Measurements from ENCODE around the gene BCAR3.

Gene BCAR3

DNA sequence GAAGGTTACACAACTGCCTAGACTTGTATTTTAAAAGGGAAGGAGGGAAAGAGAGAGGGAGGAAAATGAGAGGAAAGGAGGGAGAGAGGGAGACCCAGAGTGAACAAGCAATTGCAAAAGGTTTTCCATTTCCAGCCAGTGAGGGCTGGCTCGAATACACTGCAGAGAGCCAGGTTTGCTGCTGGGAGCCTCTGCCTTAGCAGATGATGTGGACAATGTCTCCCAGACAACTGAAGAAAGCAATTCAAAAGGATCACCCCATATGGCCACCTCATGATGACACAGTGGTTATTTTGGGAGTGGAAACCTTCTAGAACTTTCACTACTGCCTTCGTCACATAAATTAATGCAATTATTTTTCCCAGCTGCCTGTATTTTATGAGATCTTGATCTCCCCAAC, 86.4 kb downstream of the BCAR3 start:
- Histone ChIP-seq H3K27ac (replicated peaks; ENCODE audit: low read length) (no peak overlapping the region), H4K91ac (ENCODE audit: low read depth, low read length, poor library complexity) (no peak overlapping the region), H3K14ac (ENCODE audit: low read length) (no peak overlapping the region), H2BK5ac (ENCODE audit: low read length) (no peak overlapping the region), H3K36me3 (replicated peaks in 1 of 2; ENCODE audit: control insufficient read depth in 2 of 2, insufficient read depth in 2 of 2, low read length in 2 of 2) (peaks cover 3 to 21% of the 10 kb centered on the region in 2 donors), H3K4me1 (ENCODE audit: control insufficient read depth in 2 of 2, insufficient read depth in 1 of 2, low read depth in 1 of 2, low read length in 2 of 2) (peaks cover 0 to 10% of the 10 kb centered on the region in 2 donors), H4K8ac (ENCODE audit: low read depth, low read length) (no peak overlapping the region), H3K23ac (ENCODE audit: low read depth, low read length, poor library complexity) (no peak overlapping the region), H3K4me2 (ENCODE audit: insufficient read depth, low read length, poor library complexity, severe bottlenecking) (no peak overlapping the region), H2AFZ (ENCODE audit: low read length) (no peak overlapping the region), H2BK15ac (ENCODE audit: low read length) (no peak overlapping the region), H3K4ac (ENCODE audit: low read length) (no peak overlapping the region), H2BK12ac (ENCODE audit: low read length) (no peak overlapping the region), H3K79me1 (ENCODE audit: low read depth, low read length) (peaks cover 3% of the 10 kb centered on the region), H2AK5ac (ENCODE audit: low read depth, low read length) (no peak overlapping the region), H3K18ac (ENCODE audit: low read length) (no peak overlapping the region), H3K9me3 (replicated peaks in 1 of 2; ENCODE audit: control insufficient read depth in 2 of 2, insufficient read depth in 1 of 2, low read depth in 1 of 2, low read length in 2 of 2) (no peaks in the 10 kb centered on the region), H3K4me3 (ENCODE audit: low read length in 2 of 2) (no peak overlapping the region), H3K9ac (ENCODE audit: low read depth, low read length, poor library complexity) (no peak overlapping the region), H3K27me3 (ENCODE audit: control insufficient read depth in 3 of 3, insufficient read depth in 3 of 3, low read depth in 1 of 3, low read length in 3 of 3) (no peaks in the 10 kb centered on the region), H2BK120ac (ENCODE audit: low read depth, low read length) (no peak overlapping the region)
- no peak for DNase-seq (ENCODE audit: low spot score)
- WGBS, 2 donors (ENCODE audit: extremely low coverage in 2 of 2, insufficient read length in 2 of 2, insufficient replicate concordance in 1 of 2) = no CpG with 5 or more reads among the region's 2 CpGs

DNA sequence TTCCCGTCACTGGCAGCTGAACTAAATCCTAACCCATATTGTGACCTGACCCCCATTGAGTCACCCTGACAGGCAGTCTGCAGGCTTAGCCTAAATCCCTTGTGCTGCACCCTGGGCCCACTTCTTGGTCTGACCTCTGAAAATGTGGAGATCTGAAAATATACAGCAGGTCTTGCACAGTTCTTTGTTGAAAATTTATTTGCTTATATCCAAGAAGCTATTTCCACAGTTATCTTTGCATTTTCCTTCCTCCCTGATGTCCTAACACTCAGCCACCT, 87.1 kb downstream of the BCAR3 start:
- H3K4me1 ChIP-seq (ENCODE audit: control insufficient read depth in 2 of 2, insufficient read depth in 1 of 2, low read depth in 1 of 2, low read length in 2 of 2) = peaks cover 0 to 10% of the 10 kb centered on the region in 2 donors
- H3K27ac ChIP-seq (replicated peaks; ENCODE audit: low read length) = no peak overlapping the region
- no peak overlapping the region for H2AFZ ChIP-seq (ENCODE audit: low read length)
- no peak overlapping the region for H4K8ac ChIP-seq (ENCODE audit: low read depth, low read length)
- H3K4me3 ChIP-seq (ENCODE audit: low read length in 2 of 2) = no peak overlapping the region
- no peak overlapping the region for H3K18ac ChIP-seq (ENCODE audit: low read length)
- H2BK12ac ChIP-seq (ENCODE audit: low read length) = no peak overlapping the region
- no peak overlapping the region for H3K14ac ChIP-seq (ENCODE audit: low read length)
- no peak overlapping the region for H2BK15ac ChIP-seq (ENCODE audit: low read length)
- no peak overlapping the region for H3K4me2 ChIP-seq (ENCODE audit: insufficient read depth, low read length, poor library complexity, severe bottlenecking)
- H3K79me1 ChIP-seq (ENCODE audit: low read depth, low read length) = no peaks in the 10 kb centered on the region
- no peak overlapping the region for H2AK5ac ChIP-seq (ENCODE audit: low read depth, low read length)
- no peak overlapping the region for H2BK120ac ChIP-seq (ENCODE audit: low read depth, low read length)
- H2BK5ac ChIP-seq (ENCODE audit: low read length) = no peak overlapping the region
- peaks cover 7 to 29% of the 10 kb centered on the region in 2 donors for H3K36me3 ChIP-seq (replicated peaks in 1 of 2; ENCODE audit: control insufficient read depth in 2 of 2, insufficient read depth in 2 of 2, low read length in 2 of 2)
- no peak overlapping the region for H3K9ac ChIP-seq (ENCODE audit: low read depth, low read length, poor library complexity)
- no peak overlapping the region for H3K4ac ChIP-seq (ENCODE audit: low read length)
- H3K9me3 ChIP-seq (replicated peaks in 1 of 2; ENCODE audit: control insufficient read depth in 2 of 2, insufficient read depth in 1 of 2, low read depth in 1 of 2, low read length in 2 of 2) = no peaks in the 10 kb centered on the region
- DNase-seq (ENCODE audit: low spot score) = no peak
- no CpG with 5 or more reads among the region's 1 CpG for WGBS, 2 donors (ENCODE audit: extremely low coverage in 2 of 2, insufficient read length in 2 of 2, insufficient replicate concordance in 1 of 2)
- no peak overlapping the region for H3K23ac ChIP-seq (ENCODE audit: low read depth, low read length, poor library complexity)
- no peak overlapping the region for H4K91ac ChIP-seq (ENCODE audit: low read depth, low read length, poor library complexity)
- no peaks in the 10 kb centered on the region for H3K27me3 ChIP-seq (ENCODE audit: control insufficient read depth in 3 of 3, insufficient read depth in 3 of 3, low read depth in 1 of 3, low read length in 3 of 3)

DNA sequence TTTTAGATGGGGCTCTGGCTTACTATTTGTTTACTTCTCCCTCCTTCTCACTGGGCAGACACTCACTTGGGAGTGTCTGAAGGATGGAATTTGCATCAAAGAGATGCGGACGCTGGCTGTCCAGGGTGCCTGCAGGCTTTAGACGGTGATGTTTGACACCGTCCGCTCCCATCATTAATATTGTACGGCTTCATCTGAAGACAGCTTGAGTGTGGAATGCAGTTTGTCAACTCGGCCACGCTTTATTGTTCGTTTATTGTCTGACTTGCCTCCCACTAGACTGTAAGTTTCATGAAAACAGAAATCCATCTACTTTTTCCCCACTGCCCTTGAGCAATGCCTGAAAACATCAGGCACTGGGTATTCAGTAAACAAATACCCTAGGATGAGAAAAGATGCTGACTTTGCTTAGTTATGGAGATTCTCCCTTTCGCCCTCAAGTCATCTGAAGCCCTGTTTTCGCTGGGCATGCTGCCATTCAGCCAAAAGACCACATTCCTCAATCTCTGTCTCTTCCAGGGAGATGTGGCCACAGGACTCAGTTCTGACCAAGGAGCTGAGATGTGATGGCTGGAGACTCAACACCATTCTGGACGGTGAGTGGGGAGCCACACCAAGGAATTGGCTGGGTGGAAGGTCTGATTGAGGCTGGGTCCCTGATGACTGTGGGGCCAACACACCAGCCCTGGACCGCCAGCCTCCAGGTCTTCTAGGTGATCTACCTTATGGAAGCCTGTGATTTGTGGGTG, 87.6 kb downstream of the BCAR3 start:
- Histone ChIP-seq H3K36me3 (replicated peaks in 1 of 2; ENCODE audit: control insufficient read depth in 2 of 2, insufficient read depth in 2 of 2, low read length in 2 of 2) (peaks cover 10 to 34% of the 10 kb centered on the region in 2 donors), H2BK12ac (ENCODE audit: low read length) (no peak overlapping the region), H3K23ac (ENCODE audit: low read depth, low read length, poor library complexity) (no peak overlapping the region), H2AK5ac (ENCODE audit: low read depth, low read length) (no peak overlapping the region), H3K4me1 (ENCODE audit: control insufficient read depth in 2 of 2, insufficient read depth in 1 of 2, low read depth in 1 of 2, low read length in 2 of 2) (peaks cover 0 to 10% of the 10 kb centered on the region in 2 donors), H2AFZ (ENCODE audit: low read length) (no peak overlapping the region), H3K9me3 (replicated peaks in 1 of 2; ENCODE audit: control insufficient read depth in 2 of 2, insufficient read depth in 1 of 2, low read depth in 1 of 2, low read length in 2 of 2) (no peaks in the 10 kb centered on the region), H2BK120ac (ENCODE audit: low read depth, low read length) (no peak overlapping the region), H2BK15ac (ENCODE audit: low read length) (no peak overlapping the region), H4K91ac (ENCODE audit: low read depth, low read length, poor library complexity) (no peak overlapping the region), H2BK5ac (ENCODE audit: low read length) (no peak overlapping the region), H3K4me3 (ENCODE audit: low read length in 2 of 2) (no peak overlapping the region), H4K8ac (ENCODE audit: low read depth, low read length) (no peak overlapping the region), H3K27me3 (ENCODE audit: control insufficient read depth in 3 of 3, insufficient read depth in 3 of 3, low read depth in 1 of 3, low read length in 3 of 3) (no peaks in the 10 kb centered on the region), H3K14ac (ENCODE audit: low read length) (no peak overlapping the region), H3K4me2 (ENCODE audit: insufficient read depth, low read length, poor library complexity, severe bottlenecking) (no peak overlapping the region), H3K27ac (replicated peaks; ENCODE audit: low read length) (no peak overlapping the region), H3K4ac (ENCODE audit: low read length) (no peak overlapping the region), H3K79me1 (ENCODE audit: low read depth, low read length) (no peaks in the 10 kb centered on the region), H3K18ac (ENCODE audit: low read length) (no peak overlapping the region), H3K9ac (ENCODE audit: low read depth, low read length, poor library complexity) (no peak overlapping the region)
- no CpG with 5 or more reads among the region's 13 CpGs for WGBS, 2 donors (ENCODE audit: extremely low coverage in 2 of 2, insufficient read length in 2 of 2, insufficient replicate concordance in 1 of 2)
- DNase-seq (ENCODE audit: low spot score) = no peak

DNA sequence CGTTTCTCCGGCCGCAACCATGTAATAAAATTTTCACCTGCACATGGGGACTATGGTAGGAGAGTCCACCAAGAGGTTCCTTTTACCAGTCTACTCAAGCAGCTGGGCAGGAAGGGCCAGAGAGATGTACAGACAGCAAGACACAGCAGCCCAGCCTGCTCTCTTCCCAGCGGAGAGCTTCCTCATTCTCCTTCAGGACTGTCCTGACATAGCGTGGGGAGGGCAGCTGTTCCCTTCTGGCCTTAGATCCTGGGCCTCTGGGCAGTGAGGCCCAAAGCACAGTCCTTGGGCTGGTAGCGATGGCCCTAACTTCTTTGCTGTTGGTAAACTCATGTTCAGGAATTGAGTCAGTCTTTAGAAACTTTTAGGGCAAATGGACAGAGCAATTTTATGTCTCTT, 89.1 kb downstream of the BCAR3 start:
- no peak overlapping the region for H3K4ac ChIP-seq (ENCODE audit: low read length)
- H2AFZ ChIP-seq (ENCODE audit: low read length) = no peak overlapping the region
- H3K4me2 ChIP-seq (ENCODE audit: insufficient read depth, low read length, poor library complexity, severe bottlenecking) = no peak overlapping the region
- no peaks in the 10 kb centered on the region for H3K79me1 ChIP-seq (ENCODE audit: low read depth, low read length)
- no peak overlapping the region for H3K23ac ChIP-seq (ENCODE audit: low read depth, low read length, poor library complexity)
- no peak overlapping the region for H2BK120ac ChIP-seq (ENCODE audit: low read depth, low read length)
- H3K18ac ChIP-seq (ENCODE audit: low read length) = no peak overlapping the region
- WGBS, 2 donors (ENCODE audit: extremely low coverage in 2 of 2, insufficient read length in 2 of 2, insufficient replicate concordance in 1 of 2) = no CpG with 5 or more reads among the region's 6 CpGs
- H2BK5ac ChIP-seq (ENCODE audit: low read length) = no peak overlapping the region
- no peaks in the 10 kb centered on the region for H3K27me3 ChIP-seq (ENCODE audit: control insufficient read depth in 3 of 3, insufficient read depth in 3 of 3, low read depth in 1 of 3, low read length in 3 of 3)
- H3K9me3 ChIP-seq (replicated peaks in 1 of 2; ENCODE audit: control insufficient read depth in 2 of 2, insufficient read depth in 1 of 2, low read depth in 1 of 2, low read length in 2 of 2) = no peaks in the 10 kb centered on the region
- H4K8ac ChIP-seq (ENCODE audit: low read depth, low read length) = no peak overlapping the region
- no peak overlapping the region for H4K91ac ChIP-seq (ENCODE audit: low read depth, low read length, poor library complexity)
- no peak overlapping the region for H2BK12ac ChIP-seq (ENCODE audit: low read length)
- H3K36me3 ChIP-seq (replicated peaks in 1 of 2; ENCODE audit: control insufficient read depth in 2 of 2, insufficient read depth in 2 of 2, low read length in 2 of 2) = peaks cover 18 to 49% of the 10 kb centered on the region in 2 donors
- no peak overlapping the region for H2BK15ac ChIP-seq (ENCODE audit: low read length)
- H3K4me3 ChIP-seq (ENCODE audit: low read length in 2 of 2) = no peak overlapping the region
- H3K9ac ChIP-seq (ENCODE audit: low read depth, low read length, poor library complexity) = no peak overlapping the region
- H2AK5ac ChIP-seq (ENCODE audit: low read depth, low read length) = no peak overlapping the region
- no peak overlapping the region for H3K14ac ChIP-seq (ENCODE audit: low read length)
- DNase-seq (ENCODE audit: low spot score) = no peak
- H3K4me1 ChIP-seq (ENCODE audit: control insufficient read depth in 2 of 2, insufficient read depth in 1 of 2, low read depth in 1 of 2, low read length in 2 of 2) = peaks cover 0 to 10% of the 10 kb centered on the region in 2 donors
- no peak overlapping the region for H3K27ac ChIP-seq (replicated peaks; ENCODE audit: low read length)
